ENCODE data around the gene EMCN.

Gene EMCN

GRCh38 chr4:100517864-100518341 is at the start of gene EMCN:
EMCN (minus strand) TSS chr4:100518022; CDS start chr4:100517914, 108 bp downstream.
- H3K4me3 ChIP-seq (ENCODE audit: low read length): no peak within 1 kb of the TSS
- H3K4me2 ChIP-seq (ENCODE audit: low read length): no peak within 1 kb of the TSS
- no peaks in the 10 kb centered on the region for H3K36me3 ChIP-seq (ENCODE audit: control insufficient read depth, low read length)
- no peak within 1 kb of the TSS for H3K27ac ChIP-seq (ENCODE audit: low read depth, low read length)
- no peaks in the 10 kb centered on the region for H4K20me1 ChIP-seq (ENCODE audit: control insufficient read depth, insufficient read depth, low read depth, low read length)
- no peaks in the 10 kb centered on the region for H3K9me2 ChIP-seq (replicated peaks; ENCODE audit: control insufficient read depth, low read length)
- H3K79me2 ChIP-seq (ENCODE audit: control insufficient read depth, low read length): no peaks in the 10 kb centered on the region
- H3F3A ChIP-seq (ENCODE audit: control insufficient read depth, insufficient read depth): no peaks in the 10 kb centered on the region
- TF ChIP-seq CTCF (IDR thresholded peaks at IDR 0.05; ENCODE audit: low read depth, low read length, poor library complexity, severe bottlenecking) (no peak), EZH2phosphoT487 (IDR thresholded peaks at IDR 0.05; ENCODE audit: borderline replicate concordance, low read length) (no peak)
- H3K4me1 ChIP-seq (ENCODE audit: control insufficient read depth, low read length): 0 out of 2 replicates have a peak, but pooled peaks cover 4% of the 10 kb centered on the region
- H3K27me3 ChIP-seq (ENCODE audit: control insufficient read depth, low read length): no peaks in the 10 kb centered on the region
- H3K9me3 ChIP-seq (ENCODE audit: control insufficient read depth, insufficient read depth, low read length): no peaks in the 10 kb centered on the region

GRCh38 chr4:100566396-100566795 is 48.6 kb upstream of the EMCN start:
- no peaks in the 10 kb centered on the region for H3K9me3 ChIP-seq (ENCODE audit: control insufficient read depth, insufficient read depth, low read length)
- H3K4me2 ChIP-seq (ENCODE audit: low read length): no peak overlapping the region
- H3K36me3 ChIP-seq (ENCODE audit: control insufficient read depth, low read length): no peaks in the 10 kb centered on the region
- H3K79me2 ChIP-seq (ENCODE audit: control insufficient read depth, low read length): no peaks in the 10 kb centered on the region
- no peaks in the 10 kb centered on the region for H3F3A ChIP-seq (ENCODE audit: control insufficient read depth, insufficient read depth)
- H3K4me3 ChIP-seq (ENCODE audit: low read length): no peak overlapping the region
- no peak for TF ChIP-seq EZH2phosphoT487 (IDR thresholded peaks at IDR 0.05; ENCODE audit: borderline replicate concordance, low read length)
- no peak for TF ChIP-seq CTCF (IDR thresholded peaks at IDR 0.05; ENCODE audit: low read depth, low read length, poor library complexity, severe bottlenecking)
- no peaks in the 10 kb centered on the region for H3K9me2 ChIP-seq (replicated peaks; ENCODE audit: control insufficient read depth, low read length)
- H4K20me1 ChIP-seq (ENCODE audit: control insufficient read depth, insufficient read depth, low read depth, low read length): no peaks in the 10 kb centered on the region
- H3K4me1 ChIP-seq (ENCODE audit: control insufficient read depth, low read length): no peaks in the 10 kb centered on the region
- no peaks in the 10 kb centered on the region for H3K27me3 ChIP-seq (ENCODE audit: control insufficient read depth, low read length)
- no peak overlapping the region for H3K27ac ChIP-seq (ENCODE audit: low read depth, low read length)

GRCh38 chr4:100557306-100557705 is 39.5 kb upstream of the EMCN start:
- H3K4me3 ChIP-seq (ENCODE audit: low read length): no peak overlapping the region
- no peaks in the 10 kb centered on the region for H4K20me1 ChIP-seq (ENCODE audit: control insufficient read depth, insufficient read depth, low read depth, low read length)
- no peaks in the 10 kb centered on the region for H3K79me2 ChIP-seq (ENCODE audit: control insufficient read depth, low read length)
- no peaks in the 10 kb centered on the region for H3K27me3 ChIP-seq (ENCODE audit: control insufficient read depth, low read length)
- H3K27ac ChIP-seq (ENCODE audit: low read depth, low read length): no peak overlapping the region
- H3K4me2 ChIP-seq (ENCODE audit: low read length): no peak overlapping the region
- no peaks in the 10 kb centered on the region for H3K9me3 ChIP-seq (ENCODE audit: control insufficient read depth, insufficient read depth, low read length)
- H3F3A ChIP-seq (ENCODE audit: control insufficient read depth, insufficient read depth): no peaks in the 10 kb centered on the region
- no peaks in the 10 kb centered on the region for H3K36me3 ChIP-seq (ENCODE audit: control insufficient read depth, low read length)
- no peaks in the 10 kb centered on the region for H3K9me2 ChIP-seq (replicated peaks; ENCODE audit: control insufficient read depth, low read length)
- TF ChIP-seq CTCF (IDR thresholded peaks at IDR 0.05; ENCODE audit: low read depth, low read length, poor library complexity, severe bottlenecking): no peak
- TF ChIP-seq EZH2phosphoT487 (IDR thresholded peaks at IDR 0.05; ENCODE audit: borderline replicate concordance, low read length): no peak
- H3K4me1 ChIP-seq (ENCODE audit: control insufficient read depth, low read length): no peaks in the 10 kb centered on the region

Measured in DOHH2 (cell line).